Hematopoietic multipotent progenitor cell treated with erythropoietin and hydrocortisone succinate and interleukin-3 and kit ligand, for 8 days (in vitro differentiated cells): ENCODE results near the gene COL21A1.

Experiments used
- DNase-seq: peaks from one replicate; pipeline ENCODE4 v3.0.0-alpha.2; 2015

COL21A1 gene

GRCh38 chr6:56244528-56245253, 2.7 kb downstream of the COL21A1 start:
- no peak for DNase-seq

- DNase-seq: no peak
These were observed 3.3 kb downstream of the COL21A1 start for GRCh38 chr6:56244089-56244488.

GRCh38 chr6:56243518-56244070, 3.8 kb downstream of the COL21A1 start:
- DNase-seq: no peak

DNA sequence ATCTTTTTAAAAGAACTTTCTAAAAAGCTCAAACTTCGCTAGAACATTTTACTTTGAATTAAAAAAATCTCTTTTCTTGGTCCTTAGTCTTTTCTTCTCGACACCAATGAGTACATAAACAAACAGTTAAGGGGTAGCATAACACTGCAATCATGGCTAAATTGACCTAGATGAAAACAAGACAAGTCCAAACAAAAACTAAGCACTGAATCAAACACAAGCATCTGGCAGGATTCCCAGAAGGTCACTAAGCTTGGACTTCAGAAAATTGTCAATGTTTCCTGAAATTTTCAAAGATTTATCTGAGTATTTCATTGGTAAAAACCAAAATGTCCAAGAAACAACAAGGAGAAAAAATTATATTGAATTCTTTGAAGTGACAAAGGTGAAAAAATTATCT, 5.0 kb downstream of the COL21A1 start:
- DNase-seq: no peak

DNA sequence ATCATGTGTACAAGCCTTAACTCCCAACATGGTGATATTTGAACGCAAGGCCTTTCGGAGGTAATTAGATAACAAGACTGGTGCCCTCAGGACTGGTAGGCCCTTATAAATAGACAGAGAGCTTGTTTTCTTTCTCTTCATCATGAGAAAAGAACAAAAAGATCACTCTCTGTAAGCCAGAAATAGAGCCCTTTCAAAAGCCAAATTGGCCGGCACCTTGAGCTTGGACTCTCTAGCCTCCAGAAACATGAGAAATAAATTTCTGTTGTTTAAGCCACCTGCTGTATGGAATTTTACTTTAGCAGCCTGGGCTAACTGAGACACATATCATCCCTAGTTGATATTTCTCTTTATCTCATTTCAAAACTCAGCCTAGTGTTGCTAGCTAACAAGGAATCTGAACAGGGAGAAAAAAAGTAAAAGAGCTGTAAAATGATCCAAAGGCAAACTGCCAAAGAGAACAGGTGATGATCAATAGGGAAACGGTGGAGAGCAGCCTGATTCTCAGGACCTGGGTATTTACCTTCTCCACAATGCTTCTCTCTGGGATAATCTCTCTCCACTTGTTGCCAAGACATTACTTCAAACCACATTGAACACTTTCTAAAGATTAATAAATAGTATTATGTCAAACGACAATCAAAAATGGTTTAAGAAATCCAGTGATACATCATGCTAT, 6.1 kb downstream of the COL21A1 start:
- no peak for DNase-seq

DNA sequence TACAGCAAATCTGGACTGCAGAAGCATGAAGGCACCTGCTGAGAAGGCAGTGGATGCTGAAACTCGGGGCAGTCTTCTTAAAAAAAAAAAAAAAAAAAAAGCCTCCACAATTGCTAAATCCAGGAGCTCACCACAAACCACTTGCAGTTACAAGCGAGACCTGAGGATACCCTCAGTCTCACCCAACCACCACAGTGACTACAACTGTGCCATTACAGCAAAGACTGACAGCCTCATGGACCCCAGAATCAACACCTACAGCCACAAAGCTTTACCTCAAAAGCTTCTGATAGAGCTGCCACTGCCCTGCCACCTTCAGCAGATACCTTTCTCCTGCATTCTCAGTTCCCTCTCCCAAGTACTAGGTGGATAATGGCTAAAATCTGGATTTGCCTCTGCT, 9.0 kb downstream of the COL21A1 start:
- no peak for DNase-seq

DNA sequence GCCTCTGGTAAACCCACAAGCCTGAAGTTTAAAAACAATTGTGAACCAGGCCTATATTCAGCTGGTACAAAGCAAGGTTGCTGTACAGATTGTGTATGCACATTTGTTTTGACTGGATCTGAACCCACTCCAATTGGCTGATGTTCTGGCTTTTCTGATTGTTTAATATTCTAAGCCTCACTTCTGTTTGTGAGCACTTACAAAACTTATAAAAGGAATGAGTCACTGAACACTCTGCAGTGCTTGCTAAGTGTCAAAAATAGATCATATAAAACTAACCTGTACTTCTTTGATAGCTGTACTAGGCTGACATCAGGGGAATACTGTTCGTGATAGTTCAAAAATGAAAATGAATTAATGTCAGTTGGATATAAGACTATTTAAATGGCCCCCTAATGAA, 12.1 kb downstream of the COL21A1 start:
- DNase-seq: no peak

- no peak for DNase-seq
These were observed 14.9 kb downstream of the COL21A1 start for GRCh38 chr6:56232436-56232835.

DNA sequence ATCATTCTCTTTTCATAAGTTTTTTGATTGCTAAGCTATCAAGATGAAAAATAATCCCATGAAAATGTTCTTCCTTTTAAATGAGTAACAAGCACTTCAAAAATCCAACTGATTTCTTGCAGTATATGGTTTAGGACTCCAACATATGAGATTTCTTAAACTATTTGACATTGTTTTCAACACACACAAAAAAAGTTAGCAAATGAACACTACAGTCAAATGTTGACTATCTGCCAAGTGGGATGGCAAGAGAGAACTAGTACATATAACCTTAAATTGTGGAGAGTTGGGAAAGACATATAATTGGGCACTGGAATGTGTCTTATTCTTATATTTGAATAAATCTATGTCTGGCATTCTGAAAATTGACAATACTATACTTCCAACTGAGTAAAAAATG, 15.6 kb downstream of the COL21A1 start:
- no peak for DNase-seq

DNA sequence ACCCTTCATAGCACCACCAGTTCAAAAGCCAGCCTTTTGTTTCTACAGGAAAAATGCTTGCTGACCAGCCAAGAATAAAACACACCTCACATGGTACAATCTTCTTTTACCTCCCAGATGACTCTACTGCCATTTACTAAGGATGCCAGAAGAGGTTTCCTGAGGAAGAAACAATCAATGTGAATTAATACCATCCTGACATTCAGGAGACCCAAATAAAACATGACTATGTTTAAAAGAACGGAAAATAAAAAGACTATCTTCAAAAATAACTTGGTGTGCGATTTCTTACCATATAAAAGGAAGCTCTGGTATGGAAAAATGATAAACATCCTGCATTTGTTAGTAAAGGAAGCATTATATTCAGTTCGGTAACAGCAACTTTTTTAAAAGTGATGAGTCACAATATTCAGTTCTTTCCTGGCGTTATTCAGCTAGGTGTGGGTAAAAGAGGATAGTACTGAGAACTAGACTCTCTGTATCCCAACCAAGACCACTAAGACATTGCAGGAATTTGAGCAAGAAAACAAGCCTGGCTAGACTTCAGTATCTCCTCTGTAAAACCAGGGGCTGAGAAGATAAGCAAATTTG, 16.3 kb downstream of the COL21A1 start:
- no peak for DNase-seq

DNA sequence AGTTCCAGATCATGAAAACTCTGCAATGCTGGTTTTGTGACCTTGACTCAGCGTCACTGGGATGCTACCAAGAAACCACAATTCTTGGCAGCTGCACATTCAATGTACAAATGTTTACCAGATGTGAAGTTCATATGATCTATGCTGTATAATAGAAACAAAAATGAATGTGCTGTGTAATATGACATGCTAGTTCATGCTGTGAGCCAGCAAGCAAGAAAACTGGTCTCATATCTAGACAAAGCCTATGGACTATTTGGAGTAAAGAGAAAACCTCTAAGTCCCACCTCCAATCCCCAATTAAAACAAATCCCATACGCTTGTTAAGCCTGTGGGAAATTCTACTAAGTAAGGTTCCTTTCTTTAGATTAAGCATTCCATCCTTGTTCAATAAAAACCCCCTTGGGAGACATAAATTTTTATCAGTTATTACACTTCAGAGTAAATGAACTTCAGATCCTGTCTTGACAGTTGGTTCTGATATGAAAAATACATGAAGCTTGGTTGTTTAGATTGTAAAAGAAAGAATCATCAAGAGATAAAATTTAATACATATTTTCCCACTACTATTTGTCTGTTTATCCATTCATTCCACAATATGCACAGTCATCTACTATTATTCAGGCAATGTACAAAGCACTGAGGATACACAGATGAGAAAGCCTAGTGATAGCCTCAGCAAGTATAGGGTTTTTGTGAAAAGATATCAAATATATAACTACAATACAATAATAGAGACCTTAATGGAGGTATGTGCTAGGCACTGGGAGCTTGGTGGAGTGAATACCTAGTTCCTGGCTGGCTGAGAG, 20.1 kb downstream of the COL21A1 start:
- DNase-seq: no peak

- DNase-seq: no peak
These were observed 23.4 kb downstream of the COL21A1 start for GRCh38 chr6:56223995-56224394.

- no peak for DNase-seq
These were observed 24.9 kb downstream of the COL21A1 start for GRCh38 chr6:56222499-56222898.

DNA sequence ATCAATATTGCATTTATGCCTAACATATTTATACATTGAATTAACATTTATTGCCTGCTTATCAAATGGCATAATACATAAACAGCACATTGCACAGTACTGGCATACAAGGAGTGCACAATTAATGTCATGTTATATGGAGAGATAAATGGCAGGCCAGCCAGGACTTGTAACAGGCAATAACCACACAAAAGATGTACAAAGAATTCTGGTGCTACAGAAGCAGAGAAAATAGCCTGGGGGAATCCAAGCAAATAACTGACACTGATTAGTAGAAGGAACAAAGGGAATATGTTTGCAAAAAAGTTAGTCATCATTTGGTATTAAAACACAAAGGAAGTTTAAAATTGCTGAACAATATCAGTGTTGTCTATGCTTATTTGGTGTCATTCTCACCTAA, 27.3 kb downstream of the COL21A1 start:
- DNase-seq: no peak

- DNase-seq: no peak
These were observed 32.7 kb downstream of the COL21A1 start for GRCh38 chr6:56214703-56215101.

- DNase-seq: no peak
These were observed 33.2 kb downstream of the COL21A1 start for GRCh38 chr6:56214041-56214702.

DNA sequence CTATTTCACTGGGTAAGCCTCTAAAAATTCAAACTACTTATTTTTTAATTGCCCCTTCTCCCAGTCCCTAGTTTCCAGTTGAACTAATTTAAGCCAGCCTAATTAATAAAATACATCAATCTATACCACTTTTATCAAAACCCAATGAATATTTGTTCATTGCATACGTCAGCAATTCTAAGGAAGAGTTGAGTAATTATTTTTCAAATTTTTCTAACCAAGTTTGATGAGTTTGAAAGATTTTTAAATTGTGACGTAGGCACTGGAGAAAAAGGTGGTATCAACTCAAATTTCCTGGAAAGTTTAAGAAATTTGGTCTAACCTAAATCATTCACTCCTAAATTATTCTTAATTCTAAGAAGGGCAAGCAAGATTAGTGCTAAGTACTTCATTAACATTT, 35.7 kb downstream of the COL21A1 start:
- no peak for DNase-seq

GRCh38 chr6:56204134-56204533, 43.2 kb downstream of the COL21A1 start:
- no peak for DNase-seq

- no peak for DNase-seq
These were observed 47.4 kb downstream of the COL21A1 start for GRCh38 chr6:56199956-56200355.

- no peak for DNase-seq
These were observed 53.5 kb downstream of the COL21A1 start for GRCh38 chr6:56193846-56194245.

DNA sequence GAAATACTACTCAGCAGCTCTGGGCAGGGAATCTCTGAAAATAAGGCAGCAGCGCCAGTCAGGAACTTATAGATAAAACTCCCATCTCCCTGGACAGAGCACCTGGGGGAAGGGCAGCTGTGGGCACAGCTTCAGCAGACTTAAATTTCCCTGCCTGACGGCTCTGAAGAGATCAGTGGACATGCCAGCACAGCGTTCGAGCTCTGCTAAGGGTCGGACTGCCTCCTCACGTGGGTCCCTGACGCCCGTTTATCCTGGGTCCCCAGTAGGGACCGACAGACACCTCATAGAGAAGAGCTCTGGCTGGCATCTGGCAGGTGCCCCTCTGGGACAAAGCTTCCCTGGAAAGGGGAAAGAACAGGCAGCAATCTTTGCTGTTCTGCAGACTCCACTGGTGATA, 59.0 kb downstream of the COL21A1 start:
- no peak for DNase-seq

DNA sequence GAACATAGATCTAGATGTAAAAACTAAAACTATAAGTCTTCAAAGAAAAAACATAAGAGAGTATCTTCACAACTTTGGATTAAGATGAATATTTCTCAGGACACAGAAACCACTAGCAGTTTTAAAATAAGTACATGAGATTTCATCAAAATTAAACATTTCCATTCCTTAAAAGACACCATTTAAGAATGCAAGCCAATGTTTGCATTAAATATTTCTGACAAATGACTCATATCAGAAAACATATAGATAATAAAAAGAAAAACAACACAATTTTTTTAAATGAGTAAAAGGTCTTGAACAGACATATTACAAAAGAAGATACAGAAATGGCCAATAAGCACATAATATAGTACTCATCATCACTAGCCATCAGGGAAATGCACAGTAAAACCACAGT, 59.7 kb downstream of the COL21A1 start:
- DNase-seq: no peak

DNA sequence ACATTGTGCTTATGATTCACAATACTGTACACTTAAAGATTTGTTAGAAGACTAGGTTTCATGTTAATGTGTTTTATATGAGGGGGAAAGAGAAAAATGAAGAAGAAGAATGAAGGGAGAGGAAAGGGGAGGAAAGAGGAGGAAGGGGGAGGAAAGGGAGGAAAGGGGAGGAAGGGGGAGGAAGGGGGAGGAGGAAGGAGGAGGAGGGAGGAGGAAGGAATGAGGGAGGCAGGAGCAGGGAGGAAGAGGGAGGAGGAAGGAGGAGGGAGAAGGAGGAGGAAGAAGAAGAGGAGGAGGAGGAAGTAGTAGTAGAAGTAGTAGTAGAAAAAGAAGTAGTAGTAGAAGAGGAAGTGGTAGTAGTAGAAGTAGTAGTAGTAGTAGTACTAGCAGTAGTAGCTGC, 70.6 kb downstream of the COL21A1 start:
- DNase-seq: no peak
